Peyer's patch (tissue), 4 donors: Measurements from ENCODE around the gene NFE2L2.
"Not testable (repeated sequence)": the region's sequence is repeated elsewhere in the genome, so short reads cannot be mapped to it uniquely, and the experiment has no call there.

Experiments
- POLR2A ChIP-seq, 2 donors: fragments of 450-650 bp; IDR thresholded peaks; one replicate each; pipeline ENCODE4 v1.5.1; 2017; ENCODE audit warnings: antibody characterized with exemption in 2 of 2, mild to moderate bottlenecking in 2 of 2, moderate library complexity in 2 of 2
- TF ChIP-seq, protein P1 (sequence below), 6 experiments: fragments of 450-650 bp in 4 of 6; fragments of 200-600 bp in 2 of 6; sonication (generic) in 1 of 6; IDR thresholded peaks; one replicate each; pipeline ENCODE4 v1.5.1; 2017 to 2019; ENCODE audit warnings: antibody characterized with exemption in 6 of 6, mild to moderate bottlenecking in 3 of 6, moderate library complexity in 1 of 6

DNA sequence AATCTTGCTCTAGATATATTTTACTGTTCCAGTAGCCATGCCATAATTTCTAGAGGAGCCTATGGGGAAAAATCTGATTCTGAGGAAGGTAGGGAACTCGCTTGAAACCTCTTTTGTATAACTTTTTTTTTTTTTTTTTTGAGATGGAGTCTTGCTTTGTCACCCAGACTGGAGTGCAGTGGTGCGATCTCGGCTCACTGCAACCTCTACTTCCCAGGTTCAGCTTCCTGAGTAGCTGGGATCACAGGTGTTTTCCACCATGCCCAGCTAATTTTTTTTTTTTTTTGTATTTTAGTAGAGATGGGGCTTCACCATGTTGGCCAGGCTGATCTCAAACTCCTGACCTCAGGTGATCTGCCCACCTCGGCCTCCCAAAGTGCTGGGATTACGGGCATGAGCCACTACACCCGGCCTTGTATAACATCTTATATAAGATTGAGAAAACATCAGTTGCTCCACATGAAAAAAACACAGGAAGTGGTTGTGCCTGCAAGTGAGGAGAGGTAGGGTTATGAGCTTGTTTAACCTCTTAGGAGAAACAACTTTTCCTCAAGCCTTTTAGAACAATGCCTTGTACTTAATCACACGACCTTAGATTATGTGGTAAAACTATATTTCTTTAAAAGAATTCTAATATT, 45.3 kb upstream of the NFE2L2 start:
- not testable (repeated sequence) for TF ChIP-seq POLR2A (IDR thresholded peaks at IDR 0.05)
- TF ChIP-seq, protein P1, sequence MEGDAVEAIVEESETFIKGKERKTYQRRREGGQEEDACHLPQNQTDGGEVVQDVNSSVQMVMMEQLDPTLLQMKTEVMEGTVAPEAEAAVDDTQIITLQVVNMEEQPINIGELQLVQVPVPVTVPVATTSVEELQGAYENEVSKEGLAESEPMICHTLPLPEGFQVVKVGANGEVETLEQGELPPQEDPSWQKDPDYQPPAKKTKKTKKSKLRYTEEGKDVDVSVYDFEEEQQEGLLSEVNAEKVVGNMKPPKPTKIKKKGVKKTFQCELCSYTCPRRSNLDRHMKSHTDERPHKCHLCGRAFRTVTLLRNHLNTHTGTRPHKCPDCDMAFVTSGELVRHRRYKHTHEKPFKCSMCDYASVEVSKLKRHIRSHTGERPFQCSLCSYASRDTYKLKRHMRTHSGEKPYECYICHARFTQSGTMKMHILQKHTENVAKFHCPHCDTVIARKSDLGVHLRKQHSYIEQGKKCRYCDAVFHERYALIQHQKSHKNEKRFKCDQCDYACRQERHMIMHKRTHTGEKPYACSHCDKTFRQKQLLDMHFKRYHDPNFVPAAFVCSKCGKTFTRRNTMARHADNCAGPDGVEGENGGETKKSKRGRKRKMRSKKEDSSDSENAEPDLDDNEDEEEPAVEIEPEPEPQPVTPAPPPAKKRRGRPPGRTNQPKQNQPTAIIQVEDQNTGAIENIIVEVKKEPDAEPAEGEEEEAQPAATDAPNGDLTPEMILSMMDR (IDR thresholded peaks at IDR 0.05), result not testable (repeated sequence)
